HEK293T (cell line): ENCODE results near the gene GABBR2.

Experiments used
- CTCF ChIA-PET: fragments of 350-600 bp; formaldehyde crosslinking; extraction: SDS; loops from one replicate; lab custom pipeline; 2021; ENCODE audit warnings: antibody characterized with exemption, inconsistent platforms; lab: Yijun Ruan, JAX
- POLR2A ChIA-PET: fragments of 350-600 bp; formaldehyde crosslinking; extraction: SDS; loops from one replicate; lab custom pipeline; 2020; ENCODE audit warnings: antibody characterized with exemption, inconsistent platforms; lab: Yijun Ruan, JAX
- DNase-seq: peaks from one replicate; pipeline ENCODE4 v3.0.0; 2012; ENCODE audit warnings: mixed read lengths; ENCODE audit errors: extremely low spot score
- ARNT ChIP-seq: fragments of 450-650 bp; IDR thresholded peaks from 2 replicates; pipeline ENCODE4 v1.6.1; 2017; ENCODE audit warnings: mild to moderate bottlenecking
- BHLHE40 ChIP-seq: fragments of 450-650 bp; IDR thresholded peaks from 2 replicates; pipeline ENCODE4 v1.6.1; 2016; ENCODE audit warnings: mild to moderate bottlenecking, moderate library complexity, borderline replicate concordance
- CTBP1 ChIP-seq: fragments of 450-650 bp; IDR thresholded peaks from 2 replicates; pipeline ENCODE4 v1.6.1; 2016; ENCODE audit warnings: borderline replicate concordance
- ELF4 ChIP-seq: fragments of 450-650 bp; IDR thresholded peaks from 2 replicates; pipeline ENCODE4 v1.6.1; 2017; ENCODE audit warnings: antibody characterized with exemption
- FOXA1 ChIP-seq: fragments of 450-650 bp; IDR thresholded peaks from 2 replicates; pipeline ENCODE4 v1.6.1; 2016; ENCODE audit warnings: mild to moderate bottlenecking
- FOXK2 ChIP-seq: fragments of 450-650 bp; IDR thresholded peaks from 2 replicates; pipeline ENCODE4 v1.6.1; 2016; ENCODE audit warnings: mild to moderate bottlenecking
- FOXM1 ChIP-seq: fragments of 450-650 bp; IDR thresholded peaks from 2 replicates; pipeline ENCODE4 v1.6.1; 2017; ENCODE audit warnings: mild to moderate bottlenecking, borderline replicate concordance
- HDGF ChIP-seq: fragments of 450-650 bp; IDR thresholded peaks from 2 replicates; pipeline ENCODE4 v1.6.1; 2017; ENCODE audit warnings: antibody characterized with exemption, borderline replicate concordance
- L3MBTL2 ChIP-seq: fragments of 450-650 bp; conservative IDR thresholded peaks from 2 replicates; pipeline ENCODE4 v1.6.1; 2016; ENCODE audit warnings: mild to moderate bottlenecking
- LEF1 ChIP-seq: fragments of 450-650 bp; IDR thresholded peaks from 2 replicates; pipeline ENCODE4 v1.6.1; 2017; ENCODE audit warnings: mild to moderate bottlenecking, borderline replicate concordance
- NFRKB ChIP-seq: fragments of 450-650 bp; IDR thresholded peaks from 2 replicates; pipeline ENCODE4 v1.6.1; 2016; ENCODE audit warnings: mild to moderate bottlenecking, moderate library complexity
- PKNOX1 ChIP-seq: fragments of 450-650 bp; IDR thresholded peaks from 2 replicates; pipeline ENCODE4 v1.6.1; 2016
- SP1 ChIP-seq: fragments of 450-650 bp; IDR thresholded peaks from 2 replicates; pipeline ENCODE4 v1.6.1; 2017
- SUZ12 ChIP-seq: fragments of 450-650 bp; IDR thresholded peaks from 2 replicates; pipeline ENCODE4 v1.6.1; 2016; ENCODE audit warnings: mild to moderate bottlenecking
- TARDBP ChIP-seq: fragments of 450-650 bp; IDR thresholded peaks from 2 replicates; pipeline ENCODE4 v1.6.1; 2016
- ZNF384 ChIP-seq: fragments of 450-650 bp; IDR thresholded peaks from 2 replicates; pipeline ENCODE4 v1.6.1; 2016

GABBR2 gene

GRCh38 chr9:98615633-98616032 lies 93.1 kb downstream of the GABBR2 start:
- TF ChIP-seq ARNT (no peak), SUZ12 (no peak), ELF4 (no peak), ZNF384 (no peak), BHLHE40 (no peak), HDGF (no peak), CTBP1 (no peak), TARDBP (no peak), FOXM1 (no peak), SP1 (no peak), NFRKB (no peak), L3MBTL2 (no peak), PKNOX1 (no peak)
- POLR2A ChIA-PET, result no interaction called here

GRCh38 chr9:98614941-98615340 lies 93.8 kb downstream of the GABBR2 start:
- POLR2A ChIA-PET, result no interaction called here
- no peak for TF ChIP-seq SP1
- CTCF ChIA-PET, result no interaction called here
- no peak for DNase-seq

More at GRCh38 chr9:98615633-98616032, 93.1 kb downstream of the GABBR2 start:
- CTCF ChIA-PET, result no interaction called here
- DNase-seq, result no peak

GRCh38 chr9:98612061-98612752 lies 96.5 kb downstream of the GABBR2 start:
- CTCF ChIA-PET, result no interaction called here
- no peak for DNase-seq
- POLR2A ChIA-PET, result no interaction called here
- TF ChIP-seq L3MBTL2 (no peak), ARNT (no peak), BHLHE40 (no peak), TARDBP (no peak), NFRKB (no peak), CTBP1 (no peak), LEF1 (no peak), FOXA1 (no peak), FOXK2 (no peak), HDGF (no peak), SP1 (no peak), PKNOX1 (no peak), ELF4 (no peak), ZNF384 (no peak)

- CTCF ChIA-PET, result no interaction called here
- POLR2A ChIA-PET, result no interaction called here
- no peak for DNase-seq
- TF ChIP-seq LEF1 (no peak), FOXA1 (no peak), SP1 (no peak), FOXK2 (no peak), PKNOX1 (no peak), FOXM1 (no peak), CTBP1 (no peak), BHLHE40 (no peak), L3MBTL2 (no peak), ARNT (no peak), ELF4 (no peak), SUZ12 (no peak), NFRKB (no peak), HDGF (no peak), ZNF384 (no peak)
These were observed 97.4 kb downstream of the GABBR2 start for GRCh38 chr9:98611319-98611718.

GRCh38 chr9:98610711-98611110 lies 98.0 kb downstream of the GABBR2 start:
- ChIA-PET CTCF (no interaction called here), POLR2A (no interaction called here)
- TF ChIP-seq ZNF384, result no peak
- TF ChIP-seq ELF4, result no peak
- TF ChIP-seq FOXK2, result no peak
- no peak for TF ChIP-seq HDGF
- TF ChIP-seq ARNT, result no peak
- no peak for TF ChIP-seq L3MBTL2
- no peak for TF ChIP-seq FOXA1
- no peak for TF ChIP-seq BHLHE40
- TF ChIP-seq SP1, result no peak
- no peak for TF ChIP-seq NFRKB
- no peak for DNase-seq

GRCh38 chr9:98610211-98610610 lies 98.5 kb downstream of the GABBR2 start:
- CTCF ChIA-PET, result no interaction called here
- DNase-seq, result no peak
- POLR2A ChIA-PET, result no interaction called here
- no peak for TF ChIP-seq SUZ12
- TF ChIP-seq HDGF, result no peak
- no peak for TF ChIP-seq FOXA1
- TF ChIP-seq ZNF384, result no peak
- TF ChIP-seq SP1, result no peak
- no peak for TF ChIP-seq BHLHE40
- TF ChIP-seq FOXM1, result no peak
- TF ChIP-seq ELF4, result no peak
- TF ChIP-seq FOXK2, result no peak
- TF ChIP-seq NFRKB, result no peak
- no peak for TF ChIP-seq PKNOX1
- TF ChIP-seq CTBP1, result no peak
- no peak for TF ChIP-seq TARDBP
- TF ChIP-seq L3MBTL2, result no peak
- no peak for TF ChIP-seq LEF1
